Progenitor cell of endocrine pancreas (in vitro differentiated cells): ENCODE measurements around the gene OR6B2. TPM values are rescaled to one million over a fixed set of nuclear protein-coding genes. Genes with fewer than 3 reads are reported as not detected.

Source experiments
- DNase-seq: peaks from one replicate; pipeline ENCODE4 v3.0.0; 2021; ENCODE audit warnings: low spot score; ENCODE audit not compliant: unreplicated experiment
- H3K27ac Mint-ChIP-seq: 2 replicates; pipeline ENCODE4 v1.8.0; 2021; ENCODE audit warnings: mild to moderate bottlenecking, moderate library complexity, mixed read lengths
- H3K27me3 Mint-ChIP-seq: 2 replicates; pipeline ENCODE4 v1.8.0; 2021; ENCODE audit warnings: mixed read lengths
- H3K36me3 Mint-ChIP-seq: 2 replicates; pipeline ENCODE4 v1.8.0; 2022; ENCODE audit warnings: mixed read lengths; ENCODE audit not compliant: insufficient read depth
- H3K4me1 Mint-ChIP-seq: 2 replicates; pipeline ENCODE4 v1.8.0; 2021; ENCODE audit warnings: low read depth, mixed read lengths
- H3K4me3 Mint-ChIP-seq: 2 replicates; pipeline ENCODE4 v1.8.0; 2021; ENCODE audit warnings: low read depth, mild to moderate bottlenecking, moderate library complexity, mixed read lengths
- H3K9me3 Mint-ChIP-seq: 2 replicates; pipeline ENCODE4 v1.8.0; 2021; ENCODE audit warnings: low read depth, mixed read lengths
- CTCF ChIP-seq: fragments of 200-600 bp; sonication (generic); IDR thresholded peaks from one replicate; pipeline ENCODE4 v1.5.0; 2021; ENCODE audit warnings: antibody characterized with exemption, mild to moderate bottlenecking; ENCODE audit not compliant: unreplicated experiment
- long read RNA-seq: library from polyadenylated mRNA; unstranded; transcript quantifications from one replicate; pipeline ENCODE4 v2.0.0, GENCODE V29; 2020
- total RNA-seq: library from RNA; stranded (reverse); gene quantifications from 2 replicates; pipeline ENCODE4 v1.2.1, GENCODE V29; 2021

Gene OR6B2
- total RNA-seq, result not detected in 2 replicates
- long read RNA-seq, result 0 reads

- no peak within 1 kb of the TSS for H3K4me3 Mint-ChIP-seq
- TF ChIP-seq CTCF, result no peak
- H3K9me3 Mint-ChIP-seq, result no peaks in the 10 kb centered on the region
- H3K27ac Mint-ChIP-seq, result peak within 1 kb of the TSS; percentile 56
- H3K4me1 Mint-ChIP-seq, result no peaks in the 10 kb centered on the region
- H3K27me3 Mint-ChIP-seq, result peaks cover 70% of the 10 kb centered on the region
- H3K36me3 Mint-ChIP-seq, result no peaks in the 10 kb centered on the region
- no peak for DNase-seq
These were observed at the start of gene OR6B2 for GRCh38 chr2:240030379-240031094. Gene OR6B2, minus strand, starts transcription at chr2:240030429. Its CDS starts 0 bp downstream, at chr2:240030429.

GRCh38 chr2:240078631-240079030, 48.4 kb upstream of the OR6B2 start:
- no peaks in the 10 kb centered on the region for H3K27me3 Mint-ChIP-seq

DNA sequence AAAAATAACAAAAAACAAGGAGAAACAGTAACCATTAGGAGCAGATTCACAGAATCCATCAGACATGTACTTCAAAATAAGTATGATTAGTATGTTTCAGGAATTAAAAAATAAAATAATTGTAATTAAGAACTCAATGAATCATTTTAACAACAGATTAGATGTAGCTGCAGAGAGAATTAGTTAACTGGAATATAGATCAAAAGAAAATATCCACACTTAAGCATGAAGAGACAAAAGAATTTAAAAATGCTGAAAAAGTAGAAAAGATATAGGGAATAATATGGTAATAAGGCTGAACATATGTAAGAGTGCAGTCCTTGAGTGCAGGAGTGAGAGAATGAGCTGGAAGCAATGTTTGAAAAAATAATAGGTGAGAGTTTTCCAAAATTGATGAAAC, 47.2 kb upstream of the OR6B2 start:
- H3K4me1 Mint-ChIP-seq, result no peaks in the 10 kb centered on the region
- H3K27me3 Mint-ChIP-seq, result no peaks in the 10 kb centered on the region
- H3K27ac Mint-ChIP-seq, result no peak overlapping the region
- DNase-seq, result no peak
- H3K4me3 Mint-ChIP-seq, result no peak overlapping the region
- H3K9me3 Mint-ChIP-seq, result peaks cover 29% of the 10 kb centered on the region
- H3K36me3 Mint-ChIP-seq, result peaks cover 2% of the 10 kb centered on the region
- TF ChIP-seq CTCF, result no peak

More at GRCh38 chr2:240078631-240079030, 48.4 kb upstream of the OR6B2 start:
- Mint-ChIP-seq H3K27ac (no peak overlapping the region), H3K4me3 (no peak overlapping the region), H3K9me3 (peaks cover 29% of the 10 kb centered on the region), H3K36me3 (peaks cover 2% of the 10 kb centered on the region), H3K4me1 (no peaks in the 10 kb centered on the region)
- no peak for DNase-seq
- TF ChIP-seq CTCF, result no peak

GRCh38 chr2:240074545-240074944, 44.3 kb upstream of the OR6B2 start:
- Mint-ChIP-seq H3K4me3 (no peak overlapping the region), H3K4me1 (no peaks in the 10 kb centered on the region), H3K27me3 (no peaks in the 10 kb centered on the region), H3K9me3 (peaks cover 26% of the 10 kb centered on the region), H3K36me3 (peaks cover 2% of the 10 kb centered on the region), H3K27ac (no peak overlapping the region)
- TF ChIP-seq CTCF, result no peak
- DNase-seq, result no peak

DNA sequence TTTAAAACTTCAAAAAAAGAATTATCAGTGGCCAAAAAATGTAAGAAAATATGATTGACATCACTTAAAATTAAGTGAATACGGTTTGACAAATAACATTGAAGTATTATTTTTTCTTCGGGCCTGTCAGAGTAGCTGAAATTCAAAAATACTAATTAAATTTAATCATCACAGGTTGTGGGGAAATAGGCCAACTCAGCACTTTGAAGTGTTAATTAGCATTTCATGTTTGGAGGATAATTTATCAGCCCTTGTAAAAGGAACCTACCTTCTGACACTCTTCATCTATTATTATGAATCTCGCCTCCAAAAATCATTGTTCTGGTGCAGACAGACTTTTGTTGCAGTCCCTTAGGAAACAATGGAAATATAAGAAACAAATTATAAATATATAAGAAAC, 40.7 kb upstream of the OR6B2 start:
- no peaks in the 10 kb centered on the region for H3K36me3 Mint-ChIP-seq
- no peak overlapping the region for H3K4me3 Mint-ChIP-seq
- H3K4me1 Mint-ChIP-seq, result no peaks in the 10 kb centered on the region
- no peak for DNase-seq
- no peak for TF ChIP-seq CTCF
- no peaks in the 10 kb centered on the region for H3K27me3 Mint-ChIP-seq
- peaks cover 6% of the 10 kb centered on the region for H3K9me3 Mint-ChIP-seq
- H3K27ac Mint-ChIP-seq, result no peak overlapping the region
